ENCODE measurements around the gene RPAP2.
"Not testable (repeated sequence)": the region's sequence is repeated elsewhere in the genome, so short reads cannot be mapped to it uniquely, and the experiment has no call there.

The RPAP2 gene

DNA sequence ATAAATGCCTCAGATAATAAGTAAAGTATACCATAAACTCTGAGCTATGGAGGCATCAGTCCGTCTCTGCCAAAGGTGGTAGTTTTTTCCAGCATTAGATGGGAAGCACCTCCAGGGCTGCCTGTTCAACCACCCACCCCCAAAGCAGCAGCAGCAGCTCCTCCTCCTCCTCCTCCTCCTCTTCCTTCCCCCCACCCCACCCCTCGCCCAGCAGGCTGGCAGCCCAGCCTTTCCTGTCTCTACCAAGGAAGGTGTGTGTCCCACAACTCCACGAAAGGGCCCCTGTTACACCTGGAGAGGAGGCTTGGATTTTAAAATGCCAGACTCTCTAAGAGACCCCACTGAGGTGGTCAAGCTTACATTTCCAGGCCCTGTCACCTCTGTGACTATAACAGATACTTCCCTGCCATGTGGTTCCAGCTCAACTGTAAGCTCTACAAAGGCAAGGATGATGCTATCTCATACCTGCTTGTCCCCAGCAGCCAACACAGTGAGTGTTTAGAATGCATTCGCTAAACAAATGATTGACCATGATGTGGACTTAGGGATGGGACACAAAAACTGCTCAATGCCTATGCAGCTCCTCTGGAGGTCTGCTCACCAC lies 111.2 kb downstream of the RPAP2 start:
- TF ChIP-seq CTCF (IDR thresholded peaks at IDR 0.05; ENCODE audit: insufficient read depth, low read depth, low read length, missing control alignments): no peak
- no peak for DNase-seq (ENCODE audit: low read depth)
- H3K4me3 ChIP-seq (ENCODE audit: low read length): no peak overlapping the region

- no peak for DNase-seq (ENCODE audit: low read depth)
- no peak for TF ChIP-seq CTCF (IDR thresholded peaks at IDR 0.05; ENCODE audit: insufficient read depth, low read depth, low read length, missing control alignments)
- no peak overlapping the region for H3K4me3 ChIP-seq (ENCODE audit: low read length)
Measured at GRCh38 chr1:92410706-92411105, 111.8 kb downstream of the RPAP2 start.

DNA sequence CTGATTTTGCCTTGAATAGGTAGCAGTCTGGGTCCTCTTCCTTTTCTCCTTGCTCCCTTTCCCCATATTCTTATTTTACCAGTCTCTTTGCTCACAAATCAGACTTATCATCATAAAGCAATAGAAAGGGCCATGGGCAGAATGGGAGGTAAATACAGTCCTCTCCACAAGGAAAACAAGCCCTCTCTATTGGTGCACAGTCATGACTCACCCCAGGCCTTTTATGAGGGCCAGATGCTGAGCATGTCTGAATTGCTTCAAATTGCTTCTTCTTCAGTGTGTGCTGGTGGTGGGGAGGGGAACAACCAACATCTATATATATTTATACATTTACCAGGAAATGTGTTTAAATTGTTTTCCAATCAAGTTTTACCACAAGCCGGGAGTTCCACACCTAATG lies 112.7 kb downstream of the RPAP2 start:
- H3K4me3 ChIP-seq (ENCODE audit: low read length): no peak overlapping the region
- TF ChIP-seq CTCF (IDR thresholded peaks at IDR 0.05; ENCODE audit: insufficient read depth, low read depth, low read length, missing control alignments): no peak
- DNase-seq (ENCODE audit: low read depth): peak; percentile 43

DNA sequence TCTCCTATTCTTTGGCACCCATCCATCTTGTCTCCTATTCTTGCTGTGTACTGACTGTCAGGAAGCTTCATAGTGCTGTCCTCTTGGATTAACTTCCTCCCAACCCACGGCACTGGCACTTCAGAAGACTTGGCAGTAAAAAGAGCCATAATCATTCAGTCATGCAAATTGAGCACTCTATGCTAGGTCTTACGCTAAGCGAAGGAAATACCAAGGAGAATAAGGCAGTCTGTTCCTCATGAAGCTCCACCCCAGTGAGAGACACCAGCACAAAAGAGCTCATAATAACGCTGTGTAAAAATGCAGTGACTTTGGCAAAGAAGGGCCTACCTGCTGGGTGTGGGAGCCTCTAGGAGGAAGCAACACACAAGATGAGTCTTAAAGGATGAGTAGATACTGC lies 120.8 kb downstream of the RPAP2 start:
- no peak for DNase-seq (ENCODE audit: low read depth)
- no peak overlapping the region for H3K4me3 ChIP-seq (ENCODE audit: low read length)
- TF ChIP-seq CTCF (IDR thresholded peaks at IDR 0.05; ENCODE audit: insufficient read depth, low read depth, low read length, missing control alignments): no peak

- DNase-seq (ENCODE audit: low read depth): no peak
- H3K4me3 ChIP-seq (ENCODE audit: low read length): no peak overlapping the region
- no peak for TF ChIP-seq CTCF (IDR thresholded peaks at IDR 0.05; ENCODE audit: insufficient read depth, low read depth, low read length, missing control alignments)
Measured at GRCh38 chr1:92424381-92424780, 125.5 kb downstream of the RPAP2 start.

- DNase-seq (ENCODE audit: low read depth): no peak
- no peak for TF ChIP-seq CTCF (IDR thresholded peaks at IDR 0.05; ENCODE audit: insufficient read depth, low read depth, low read length, missing control alignments)
- H3K4me3 ChIP-seq (ENCODE audit: low read length): no peak overlapping the region
Measured at GRCh38 chr1:92425617-92426016, 126.8 kb downstream of the RPAP2 start.

- TF ChIP-seq CTCF (IDR thresholded peaks at IDR 0.05; ENCODE audit: insufficient read depth, low read depth, low read length, missing control alignments): no peak
- no peak overlapping the region for H3K4me3 ChIP-seq (ENCODE audit: low read length)
- no peak for DNase-seq (ENCODE audit: low read depth)
Measured at GRCh38 chr1:92430030-92430429, 131.2 kb downstream of the RPAP2 start.

- not testable (repeated sequence) for DNase-seq (ENCODE audit: low read depth); H3K4me3 ChIP-seq (ENCODE audit: low read length)
Measured at GRCh38 chr1:92434572-92434971, 135.7 kb downstream of the RPAP2 start.

All from epithelial cell of esophagus (primary cell).